Activated CD8-positive, alpha-beta T cell treated with anti-CD3 and anti-CD28 coated beads, Interleukin-2, amount 10 ng/mL, durations not matched to agents 7 days and 5 days (primary cell): ENCODE data around the gene SLC35F4. TPM values are rescaled to one million over a fixed set of nuclear protein-coding genes. Genes with fewer than 3 reads are reported as not detected.
"Not testable (repeated sequence)": the region's sequence is repeated elsewhere in the genome, so short reads cannot be mapped to it uniquely, and the experiment has no call there.

Source experiments
- ATAC-seq: fragments of 150-1000 bp; cut with Tn5 transposase; one replicate; pipeline ENCODE4 v1.10.0; 2021; ENCODE audit warnings: moderate library complexity
- CTCF ChIA-PET: fragments of 350-600 bp; sonication (Branson Sonifier 250); formaldehyde crosslinking; loops from one replicate; lab custom pipeline; 2021; ENCODE audit warnings: antibody characterized with exemption; lab: Charles Lee
- POLR2A ChIA-PET: fragments of 350-600 bp; sonication (Branson Sonifier 250); formaldehyde crosslinking; loops from one replicate; lab custom pipeline; 2021; ENCODE audit warnings: antibody characterized with exemption; lab: Charles Lee
- DNase-seq: peaks from one replicate; pipeline ENCODE4 v3.0.0-alpha.2; 2020
- H3K27ac Mint-ChIP-seq: one replicate; pipeline ENCODE4 v1.8.0; 2021; ENCODE audit warnings: mild to moderate bottlenecking, mixed read lengths
- H3K27me3 Mint-ChIP-seq: one replicate; pipeline ENCODE4 v1.8.0; 2021; ENCODE audit warnings: low read depth, mixed read lengths
- H3K36me3 Mint-ChIP-seq: one replicate; pipeline ENCODE4 v1.8.0; 2021; ENCODE audit warnings: low read depth, mixed read lengths
- H3K4me1 Mint-ChIP-seq: one replicate; pipeline ENCODE4 v1.8.0; 2021; ENCODE audit warnings: low read depth, mixed read lengths
- H3K4me3 Mint-ChIP-seq: one replicate; pipeline ENCODE4 v1.8.0; 2021; ENCODE audit warnings: mild to moderate bottlenecking, mixed read lengths
- H3K9me3 Mint-ChIP-seq: one replicate; pipeline ENCODE4 v1.8.0; 2022; ENCODE audit warnings: mixed read lengths; ENCODE audit not compliant: insufficient read depth
- total RNA-seq, 2 experiments: library from RNA; stranded (reverse); gene quantifications; one replicate each; pipeline ENCODE4 v1.2.3, GENCODE V29; 2021

SLC35F4 gene
- total RNA-seq, 2 experiments from 2014 or later = not detected

- POLR2A ChIA-PET = no interaction called here
- no peaks in the 10 kb centered on the region for H3K4me1 Mint-ChIP-seq
Observed at GRCh38 chr14:57870686-57871457, 5.0 kb upstream of the SLC35F4 start.

GRCh38 chr14:57869617-57870016 is 3.7 kb upstream of the SLC35F4 start:
- Mint-ChIP-seq H3K4me3 (no peak overlapping the region), H3K27me3 (peaks cover 19% of the 10 kb centered on the region), H3K36me3 (no peaks in the 10 kb centered on the region), H3K27ac (no peak overlapping the region), H3K9me3 (no peaks in the 10 kb centered on the region), H3K4me1 (no peaks in the 10 kb centered on the region)
- CTCF ChIA-PET = no interaction called here
- ATAC-seq = no peak
- POLR2A ChIA-PET = no interaction called here
- no peak for DNase-seq

More at GRCh38 chr14:57870686-57871457, 5.0 kb upstream of the SLC35F4 start:
- H3K27ac Mint-ChIP-seq = no peak overlapping the region
- no peaks in the 10 kb centered on the region for H3K36me3 Mint-ChIP-seq
- CTCF ChIA-PET = interaction anchor here (0.7 to 1.2 kb wide), 3 partner anchors 20 to 386 kb away, joined by 3 to 5 read pairs (median 3); no protein-coding TSS in a partner anchor
- ATAC-seq = no peak
- no peak for DNase-seq
- no peak overlapping the region for H3K4me3 Mint-ChIP-seq
- H3K27me3 Mint-ChIP-seq = peaks cover 16% of the 10 kb centered on the region
- H3K9me3 Mint-ChIP-seq = no peaks in the 10 kb centered on the region

GRCh38 chr14:57866199-57866705 is 360 bp upstream of the SLC35F4 start:
- no peaks in the 10 kb centered on the region for H3K36me3 Mint-ChIP-seq
- POLR2A ChIA-PET = no interaction called here
- DNase-seq = no peak
- H3K27ac Mint-ChIP-seq = no peak overlapping the region
- no peaks in the 10 kb centered on the region for H3K9me3 Mint-ChIP-seq
- H3K4me3 Mint-ChIP-seq = no peak overlapping the region
- CTCF ChIA-PET = no interaction called here
- H3K27me3 Mint-ChIP-seq = peaks cover 29% of the 10 kb centered on the region
- ATAC-seq = no peak
- no peaks in the 10 kb centered on the region for H3K4me1 Mint-ChIP-seq

GRCh38 chr14:57865066-57865402 is 858 bp downstream of the SLC35F4 start:
- H3K9me3 Mint-ChIP-seq = no peaks in the 10 kb centered on the region
- no peaks in the 10 kb centered on the region for H3K4me1 Mint-ChIP-seq
- peaks cover 28% of the 10 kb centered on the region for H3K27me3 Mint-ChIP-seq
- no peak for ATAC-seq
- POLR2A ChIA-PET = no interaction called here
- no peak overlapping the region for H3K27ac Mint-ChIP-seq
- DNase-seq = no peak
- CTCF ChIA-PET = no interaction called here
- H3K36me3 Mint-ChIP-seq = no peaks in the 10 kb centered on the region
- no peak overlapping the region for H3K4me3 Mint-ChIP-seq

GRCh38 chr14:57864659-57865058 is 1.2 kb downstream of the SLC35F4 start:
- CTCF ChIA-PET = no interaction called here
- DNase-seq = no peak
- H3K27me3 Mint-ChIP-seq = peaks cover 27% of the 10 kb centered on the region
- no peaks in the 10 kb centered on the region for H3K36me3 Mint-ChIP-seq
- no peaks in the 10 kb centered on the region for H3K9me3 Mint-ChIP-seq
- no peak for ATAC-seq
- no peak overlapping the region for H3K27ac Mint-ChIP-seq
- POLR2A ChIA-PET = no interaction called here
- H3K4me3 Mint-ChIP-seq = no peak overlapping the region
- no peaks in the 10 kb centered on the region for H3K4me1 Mint-ChIP-seq

- ATAC-seq = no peak
- H3K36me3 Mint-ChIP-seq = no peaks in the 10 kb centered on the region
- H3K27ac Mint-ChIP-seq = no peak overlapping the region
- ChIA-PET CTCF (no interaction called here), POLR2A (no interaction called here)
- DNase-seq = no peak
- peaks cover 27% of the 10 kb centered on the region for H3K27me3 Mint-ChIP-seq
- no peaks in the 10 kb centered on the region for H3K4me1 Mint-ChIP-seq
- H3K4me3 Mint-ChIP-seq = no peak overlapping the region
- H3K9me3 Mint-ChIP-seq = no peaks in the 10 kb centered on the region
Observed at GRCh38 chr14:57863471-57863870, 2.4 kb downstream of the SLC35F4 start.

DNA sequence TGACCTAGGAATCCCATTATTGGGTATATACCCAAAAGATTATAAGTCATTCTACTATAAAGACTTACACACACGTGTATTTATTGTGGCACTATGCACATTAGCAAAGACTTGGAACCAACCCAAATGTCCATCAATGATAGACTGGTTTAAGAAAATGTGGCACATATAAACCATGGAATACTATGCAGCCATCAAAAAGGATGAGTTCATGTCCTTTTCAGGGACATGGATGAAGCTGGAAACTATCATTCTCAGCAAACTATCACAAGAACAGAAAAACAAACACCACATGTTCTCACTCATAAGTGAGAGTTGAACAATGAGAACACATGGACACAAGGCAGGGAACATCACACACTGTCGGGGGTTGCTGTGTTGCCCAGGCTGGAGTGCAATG is 10.2 kb downstream of the SLC35F4 start:
- H3K9me3 Mint-ChIP-seq, POLR2A ChIA-PET, ATAC-seq, DNase-seq, H3K27me3 Mint-ChIP-seq, H3K27ac Mint-ChIP-seq, H3K4me1 Mint-ChIP-seq, H3K36me3 Mint-ChIP-seq, CTCF ChIA-PET, H3K4me3 Mint-ChIP-seq: not testable (repeated sequence)

GRCh38 chr14:57854571-57854970 is 11.3 kb downstream of the SLC35F4 start:
- POLR2A ChIA-PET = no interaction called here
- no peak for DNase-seq
- H3K36me3 Mint-ChIP-seq = no peaks in the 10 kb centered on the region
- no peaks in the 10 kb centered on the region for H3K9me3 Mint-ChIP-seq
- H3K4me3 Mint-ChIP-seq = no peak overlapping the region
- H3K27me3 Mint-ChIP-seq = no peaks in the 10 kb centered on the region
- CTCF ChIA-PET = no interaction called here
- H3K4me1 Mint-ChIP-seq = no peaks in the 10 kb centered on the region
- ATAC-seq = no peak
- H3K27ac Mint-ChIP-seq = no peak overlapping the region

- ChIA-PET POLR2A (no interaction called here), CTCF (no interaction called here)
- Mint-ChIP-seq H3K27me3 (no peaks in the 10 kb centered on the region), H3K4me1 (no peaks in the 10 kb centered on the region), H3K27ac (no peak overlapping the region), H3K9me3 (no peaks in the 10 kb centered on the region), H3K4me3 (no peak overlapping the region), H3K36me3 (no peaks in the 10 kb centered on the region)
- no peak for ATAC-seq
- DNase-seq = no peak
Observed at GRCh38 chr14:57851354-57851753, 14.5 kb downstream of the SLC35F4 start.

DNA sequence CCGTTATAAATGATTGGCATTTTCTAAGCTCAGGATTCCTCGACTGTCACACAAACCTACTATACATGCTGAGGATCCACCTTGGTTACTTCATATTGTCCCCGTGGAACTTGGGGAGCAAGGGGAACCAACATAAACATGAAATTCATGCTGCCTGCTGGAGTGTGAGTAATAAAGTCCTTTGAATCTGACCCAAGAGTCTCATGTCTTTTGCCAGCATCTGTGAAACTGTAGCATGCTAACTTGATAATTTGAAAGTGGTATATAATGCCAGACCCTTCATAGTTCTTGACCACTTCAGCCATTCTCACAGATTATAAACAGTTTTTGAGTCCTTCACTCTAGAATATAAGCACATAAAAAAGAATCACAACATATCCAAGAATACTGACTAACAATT is 17.1 kb downstream of the SLC35F4 start:
- no peaks in the 10 kb centered on the region for H3K27me3 Mint-ChIP-seq
- H3K27ac Mint-ChIP-seq = no peak overlapping the region
- POLR2A ChIA-PET = no interaction called here
- DNase-seq = no peak
- CTCF ChIA-PET = no interaction called here
- no peaks in the 10 kb centered on the region for H3K9me3 Mint-ChIP-seq
- H3K4me3 Mint-ChIP-seq = no peak overlapping the region
- H3K4me1 Mint-ChIP-seq = no peaks in the 10 kb centered on the region
- H3K36me3 Mint-ChIP-seq = no peaks in the 10 kb centered on the region
- no peak for ATAC-seq

DNA sequence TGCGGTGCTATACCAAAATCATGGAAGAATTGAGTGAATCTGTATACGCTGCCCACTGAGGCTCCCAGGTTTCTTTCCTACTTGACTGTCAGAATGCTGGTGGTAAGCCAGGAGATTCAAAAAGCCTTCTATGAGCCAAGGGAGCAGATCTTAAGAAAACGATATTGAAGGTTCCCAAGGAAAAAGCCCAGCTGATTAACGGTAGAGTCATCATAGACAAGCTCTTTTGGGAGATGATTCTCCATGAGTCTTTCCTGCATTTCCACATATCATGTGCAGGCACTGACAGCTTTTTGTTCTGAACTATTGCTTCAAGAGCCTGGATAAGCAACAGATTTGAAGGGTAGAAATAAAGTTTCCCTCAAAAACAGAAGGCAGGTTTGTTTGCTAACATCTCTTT is 17.5 kb downstream of the SLC35F4 start:
- POLR2A ChIA-PET = no interaction called here
- H3K9me3 Mint-ChIP-seq = no peaks in the 10 kb centered on the region
- CTCF ChIA-PET = no interaction called here
- DNase-seq (no peak), ATAC-seq (no peak)
- H3K36me3 Mint-ChIP-seq = no peaks in the 10 kb centered on the region
- no peaks in the 10 kb centered on the region for H3K4me1 Mint-ChIP-seq
- H3K27ac Mint-ChIP-seq = no peak overlapping the region
- H3K4me3 Mint-ChIP-seq = no peak overlapping the region
- H3K27me3 Mint-ChIP-seq = no peaks in the 10 kb centered on the region

DNA sequence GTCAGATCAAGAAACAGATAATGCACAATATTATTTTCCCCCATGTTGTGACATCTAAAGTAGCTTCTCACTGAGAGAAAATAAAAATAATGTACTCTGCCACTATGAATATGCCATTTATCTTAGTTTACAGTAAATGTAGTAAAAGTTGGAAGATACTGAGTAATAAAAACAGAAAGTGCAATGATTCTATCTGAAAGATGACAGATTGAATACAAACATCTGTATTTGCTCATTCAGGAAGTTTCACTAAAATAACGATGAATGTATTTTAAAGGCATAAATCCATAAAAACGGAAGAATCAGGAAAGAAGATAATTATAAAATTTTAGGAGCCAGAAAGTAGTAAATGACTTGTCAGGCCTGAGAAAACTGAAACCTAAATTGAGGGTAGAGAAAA is 18.2 kb downstream of the SLC35F4 start:
- CTCF ChIA-PET = no interaction called here
- DNase-seq (no peak), ATAC-seq (no peak)
- H3K9me3 Mint-ChIP-seq = no peaks in the 10 kb centered on the region
- H3K27ac Mint-ChIP-seq = no peak overlapping the region
- H3K4me3 Mint-ChIP-seq = no peak overlapping the region
- POLR2A ChIA-PET = no interaction called here
- no peaks in the 10 kb centered on the region for H3K27me3 Mint-ChIP-seq
- no peaks in the 10 kb centered on the region for H3K4me1 Mint-ChIP-seq
- no peaks in the 10 kb centered on the region for H3K36me3 Mint-ChIP-seq

- no peaks in the 10 kb centered on the region for H3K9me3 Mint-ChIP-seq
- ChIA-PET CTCF (no interaction called here), POLR2A (no interaction called here)
Observed at GRCh38 chr14:57847096-57847495, 18.8 kb downstream of the SLC35F4 start.

More at GRCh38 chr14:57847096-57847495, 18.8 kb downstream of the SLC35F4 start:
- Mint-ChIP-seq H3K36me3 (no peaks in the 10 kb centered on the region), H3K4me3 (no peak overlapping the region), H3K4me1 (no peaks in the 10 kb centered on the region), H3K27me3 (no peaks in the 10 kb centered on the region), H3K27ac (no peak overlapping the region)
- DNase-seq (no peak), ATAC-seq (no peak)
